Fibroblast of skin of left quadriceps (primary cell): ENCODE results near the gene TUBGCP5.
"Not testable (repeated sequence)": the region's sequence is repeated elsewhere in the genome, so short reads cannot be mapped to it uniquely, and the experiment has no call there.

Experiments used
- DNase-seq, 2 experiments: peaks; one replicate each; pipeline ENCODE4 v3.0.0-alpha.2; 2013; ENCODE audit warnings: low read depth in 2 of 2

The TUBGCP5 gene

DNA sequence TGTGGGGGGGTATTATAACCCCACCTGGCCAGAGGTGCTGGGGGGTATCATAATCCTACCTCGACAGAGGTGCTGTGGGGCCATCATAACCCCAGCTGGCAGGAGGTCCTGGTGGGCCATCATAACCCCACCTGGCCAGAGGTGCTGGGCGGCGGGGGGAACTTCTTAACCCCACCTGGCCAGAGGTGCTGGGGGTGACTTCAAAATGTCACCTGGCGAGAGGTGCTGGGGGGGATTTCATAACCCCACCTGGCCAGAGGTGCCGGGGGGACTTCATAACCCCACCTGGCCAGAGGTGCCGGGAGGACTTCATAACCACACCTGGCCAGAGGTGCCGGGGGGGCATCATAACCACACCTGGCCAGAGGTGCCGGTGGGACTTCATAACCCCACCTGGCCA, 2.4 kb upstream of the TUBGCP5 start:
- DNase-seq, result not testable (repeated sequence)

DNA sequence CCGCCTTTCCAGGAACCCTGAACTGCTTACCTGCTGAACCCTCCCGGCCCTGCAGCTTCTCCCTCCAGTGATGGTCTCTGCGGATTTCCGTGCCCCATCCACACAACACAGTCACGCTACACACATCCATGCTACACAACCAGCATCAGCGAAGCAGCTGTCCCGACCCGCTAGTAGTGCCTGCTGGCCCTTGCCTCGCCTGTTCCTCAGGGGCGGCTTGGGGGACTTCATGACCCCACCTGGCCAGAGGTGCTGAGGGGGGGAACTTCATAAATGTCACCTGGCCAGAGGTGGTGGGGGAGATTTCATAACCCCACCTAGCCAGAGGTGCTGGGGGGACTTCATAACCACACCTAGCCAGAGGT, 530 bp upstream of the TUBGCP5 start:
- DNase-seq, result no peak

DNA sequence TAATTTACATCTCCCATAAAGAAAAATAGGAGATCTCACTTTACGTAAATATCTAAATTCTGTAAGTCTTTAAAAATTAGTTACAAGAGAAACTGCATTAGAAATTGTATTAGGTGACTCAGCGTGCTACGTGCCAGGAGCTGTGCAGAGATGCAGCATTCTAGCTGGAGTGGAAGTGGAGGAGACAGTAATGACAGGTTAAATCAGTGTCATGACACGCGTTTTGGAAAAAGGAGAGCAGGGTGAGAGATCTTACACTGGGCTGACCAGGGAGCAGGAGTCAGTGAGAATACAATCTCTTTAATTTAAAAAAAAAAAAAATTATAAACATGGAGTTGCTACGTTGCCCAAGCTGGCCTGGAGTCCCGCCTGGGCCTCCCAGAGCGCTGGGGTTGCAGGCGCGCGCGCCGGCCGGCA, 635 bp downstream of the TUBGCP5 start:
- DNase-seq, result no peak

DNA sequence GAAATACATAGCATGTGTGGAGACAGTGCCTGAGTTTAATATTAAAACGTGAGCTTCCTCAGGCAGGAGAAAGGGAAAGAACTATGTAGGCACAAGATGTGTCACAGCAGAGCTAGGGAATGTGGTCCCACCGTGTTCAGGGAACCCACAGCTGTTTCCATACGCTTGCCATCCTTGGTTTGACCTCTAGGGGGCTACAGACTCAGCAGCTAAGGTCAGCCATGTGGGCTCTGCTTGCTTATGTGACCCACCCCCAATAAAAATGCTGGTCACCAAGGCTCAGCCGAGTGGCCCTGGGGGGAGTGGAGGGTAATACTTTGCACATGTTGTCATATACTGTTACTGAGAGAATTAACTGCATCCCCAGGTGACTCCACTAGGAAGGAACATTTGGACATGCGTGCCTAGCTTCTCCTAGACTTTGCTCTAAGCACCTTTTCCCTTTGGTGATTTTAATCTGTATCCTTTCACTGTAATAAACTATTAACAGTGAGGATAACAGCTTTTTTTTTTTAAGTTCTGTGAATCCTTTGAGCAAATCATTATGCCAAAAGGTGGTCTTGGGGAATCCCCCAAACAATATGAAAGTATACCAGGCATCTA, 3.3 kb downstream of the TUBGCP5 start:
- DNase-seq, result no peak

DNA sequence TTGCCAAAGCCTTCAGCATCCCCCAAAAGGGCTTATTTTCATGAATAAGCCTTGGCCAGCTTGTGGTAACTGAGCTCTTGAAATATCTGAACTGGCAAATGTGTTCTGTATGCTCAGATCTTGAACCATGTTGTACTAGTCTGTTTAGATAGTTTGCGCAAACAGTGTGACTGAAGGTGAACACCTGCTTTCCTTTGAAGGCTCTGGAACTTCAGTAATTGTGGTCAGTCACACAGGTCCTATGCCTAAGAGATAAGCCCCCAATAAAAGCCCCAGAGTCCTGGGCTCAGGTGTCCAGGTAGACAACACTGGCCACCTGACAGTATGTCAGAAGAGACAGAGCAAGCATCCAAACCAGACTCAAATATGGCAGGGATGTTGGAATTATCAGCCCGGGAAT, 5.4 kb downstream of the TUBGCP5 start:
- DNase-seq, result no peak

DNA sequence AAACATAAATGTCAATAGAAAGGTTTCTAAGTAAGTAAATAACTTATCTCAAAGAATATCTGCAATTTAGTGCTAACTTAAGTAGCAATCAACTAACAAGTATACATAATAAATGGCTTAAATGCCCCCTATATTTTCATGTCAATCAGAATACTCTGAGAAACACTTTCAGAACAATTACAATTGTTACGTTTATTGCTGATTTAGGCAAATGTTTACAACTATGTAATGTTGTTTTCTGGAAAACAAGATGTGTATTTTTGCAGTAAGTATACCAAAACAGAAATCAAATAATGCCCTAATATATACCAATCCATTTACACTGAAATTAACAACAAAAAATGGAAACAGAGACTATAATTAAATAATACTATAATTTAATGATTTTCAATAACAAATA, 13.2 kb downstream of the TUBGCP5 start:
- DNase-seq, result no peak

DNA sequence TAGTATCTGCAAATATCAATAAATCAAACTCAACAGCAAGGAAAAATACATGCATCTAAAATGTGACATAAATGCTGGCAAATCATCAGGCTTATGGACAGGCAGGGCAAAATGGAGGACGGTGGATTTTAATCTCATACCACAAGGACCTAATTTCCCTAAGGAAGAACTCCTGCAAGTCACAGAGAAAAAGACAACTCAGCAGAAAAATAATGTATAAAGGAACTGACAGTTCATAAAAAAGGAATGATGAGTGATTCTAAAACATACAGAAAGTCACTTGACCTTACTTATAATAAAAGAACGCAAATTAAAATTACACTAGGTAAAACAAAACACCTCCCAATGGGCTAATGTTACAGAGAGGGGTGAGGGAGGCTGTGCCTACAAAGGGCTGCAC, 17.2 kb downstream of the TUBGCP5 start:
- DNase-seq, result no peak

DNA sequence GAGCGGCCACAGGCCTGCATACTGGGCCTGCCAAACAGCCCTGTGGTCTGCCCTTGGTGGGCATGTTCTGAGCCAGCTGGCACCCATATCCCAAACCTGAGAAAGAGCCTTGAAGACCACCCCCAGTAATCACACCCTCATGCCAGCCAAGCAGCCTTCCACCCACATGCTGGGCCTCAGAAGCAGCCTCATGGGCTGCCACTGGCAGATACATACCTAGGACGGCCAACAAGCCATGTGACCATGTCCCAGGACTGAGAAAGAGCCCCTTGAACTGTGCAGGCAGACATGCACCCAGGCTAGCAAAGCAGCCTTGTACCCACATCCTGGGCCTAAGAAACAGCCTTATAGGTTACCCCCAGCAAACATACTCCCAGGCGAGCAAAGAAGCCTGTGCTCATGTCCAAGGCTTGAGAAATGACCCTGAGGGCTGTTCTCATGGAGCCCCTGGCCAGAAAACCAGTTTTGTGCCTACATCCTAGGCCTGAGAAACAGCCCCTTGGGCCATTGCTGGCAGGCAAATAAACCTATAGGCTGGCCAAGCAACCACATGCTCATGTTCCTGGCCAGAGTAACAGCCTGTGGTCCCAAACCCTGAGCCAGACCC, 24.9 kb downstream of the TUBGCP5 start:
- no peak for DNase-seq

DNA sequence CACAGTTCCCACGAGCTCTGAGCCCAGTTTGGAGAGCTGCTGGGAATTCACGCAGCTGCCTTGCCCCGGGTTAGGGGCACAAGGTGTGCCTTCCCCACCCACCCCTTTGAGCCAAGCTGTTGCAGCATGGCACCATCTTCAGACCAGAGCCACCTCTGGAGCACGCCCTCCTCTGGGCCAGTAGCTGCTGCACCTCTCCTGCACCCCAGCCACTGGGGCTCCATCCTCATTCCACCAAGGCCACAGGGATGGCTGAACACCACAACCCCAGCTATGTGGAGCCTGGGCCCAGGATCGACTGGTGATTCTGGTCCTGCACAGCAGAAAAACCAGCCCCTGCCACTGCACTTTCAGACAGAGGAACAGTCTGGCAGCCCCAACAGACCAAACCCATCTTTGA, 25.7 kb downstream of the TUBGCP5 start:
- DNase-seq, result no peak

DNA sequence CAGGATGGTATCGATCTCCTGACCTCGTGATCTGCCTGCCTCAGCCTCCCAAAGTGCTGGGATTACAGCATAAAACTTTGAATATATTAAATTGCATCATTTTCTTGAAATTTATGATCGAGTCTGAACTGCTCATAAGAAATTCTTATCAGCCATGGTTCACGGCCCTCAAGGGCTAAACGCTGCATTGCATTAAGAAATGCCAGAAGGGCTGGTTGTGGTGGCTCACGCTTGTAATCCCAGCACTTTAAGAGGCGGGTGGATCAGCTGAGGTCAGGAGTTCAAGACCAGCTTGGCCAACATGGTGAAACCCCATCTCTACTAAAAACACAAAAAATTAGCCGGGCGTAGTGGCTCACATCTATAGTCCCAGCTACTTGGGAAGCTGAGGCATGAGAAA, 26.8 kb downstream of the TUBGCP5 start:
- DNase-seq, result not testable (repeated sequence)

DNA sequence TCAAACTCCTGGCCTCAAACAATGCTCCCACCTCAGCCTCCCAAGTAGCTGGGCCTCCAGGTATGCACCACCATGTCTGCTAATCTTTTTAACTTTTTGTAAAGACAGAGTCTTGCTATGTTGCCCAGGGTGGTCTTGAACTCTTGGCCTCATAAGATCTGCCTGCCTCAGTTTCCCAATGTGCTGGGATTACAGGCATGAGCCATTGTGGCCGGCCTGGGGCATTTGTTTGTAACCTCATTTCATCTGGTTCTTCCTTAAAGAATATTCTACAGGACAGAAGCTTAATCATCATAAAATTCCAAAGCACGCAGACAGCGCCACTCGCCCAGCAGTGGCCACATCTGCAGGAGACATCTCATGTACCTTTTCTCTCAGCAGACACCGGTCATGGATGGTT, 35.6 kb downstream of the TUBGCP5 start:
- DNase-seq, result no peak

DNA sequence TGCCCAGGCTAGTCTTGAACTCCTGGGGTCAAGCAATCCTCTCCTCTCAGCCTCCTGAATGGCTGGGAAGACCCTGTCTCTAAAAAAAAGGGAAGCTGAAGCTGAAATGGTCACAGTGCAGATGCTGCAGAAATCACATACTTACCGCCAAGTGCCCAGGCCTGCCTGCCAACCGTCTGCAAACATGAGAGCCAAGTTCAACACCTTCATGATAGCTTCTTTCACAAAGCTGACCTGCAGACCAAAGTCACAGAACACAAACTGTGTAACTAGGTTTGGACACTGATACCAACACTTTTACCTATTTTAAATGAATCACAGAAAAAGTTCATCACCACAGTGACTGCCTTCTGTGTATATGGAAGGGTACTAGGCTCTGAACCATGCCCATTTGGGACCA, 36.4 kb downstream of the TUBGCP5 start:
- DNase-seq, result no peak

DNA sequence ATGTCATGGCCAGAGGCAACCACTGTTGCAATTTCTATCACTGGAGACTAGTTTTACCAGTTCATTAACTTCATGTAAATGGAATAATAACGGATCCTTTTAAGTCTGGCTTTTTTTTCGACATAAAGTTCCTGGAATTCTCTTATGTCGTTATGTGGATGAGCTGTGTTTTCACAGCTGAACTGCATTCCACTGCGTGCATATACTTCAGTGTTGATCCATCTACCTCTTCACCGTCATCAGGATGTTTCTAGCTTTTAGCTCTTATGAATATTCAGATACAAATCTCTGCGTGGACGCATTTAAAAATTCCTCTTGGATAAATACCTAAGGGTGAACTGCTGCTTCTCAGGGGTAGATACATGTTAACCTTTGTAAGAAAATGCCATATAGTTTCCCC, 43.6 kb downstream of the TUBGCP5 start:
- DNase-seq, result no peak

DNA sequence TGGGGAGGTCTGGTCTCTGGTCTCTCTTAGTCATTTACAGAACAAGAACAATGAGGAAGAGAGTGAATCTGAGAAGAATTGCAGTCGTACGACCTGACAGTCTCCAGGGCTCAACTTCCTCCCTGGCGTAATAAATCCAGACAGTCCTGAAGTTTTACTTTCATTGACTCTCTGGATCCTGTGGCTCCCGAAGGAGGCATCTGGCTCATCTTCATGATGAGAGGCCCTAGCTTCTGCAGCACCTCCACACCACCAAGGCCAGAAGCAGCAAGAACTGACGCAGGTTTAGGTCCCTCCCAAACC, 47.4 kb downstream of the TUBGCP5 start:
- no peak for DNase-seq

DNA sequence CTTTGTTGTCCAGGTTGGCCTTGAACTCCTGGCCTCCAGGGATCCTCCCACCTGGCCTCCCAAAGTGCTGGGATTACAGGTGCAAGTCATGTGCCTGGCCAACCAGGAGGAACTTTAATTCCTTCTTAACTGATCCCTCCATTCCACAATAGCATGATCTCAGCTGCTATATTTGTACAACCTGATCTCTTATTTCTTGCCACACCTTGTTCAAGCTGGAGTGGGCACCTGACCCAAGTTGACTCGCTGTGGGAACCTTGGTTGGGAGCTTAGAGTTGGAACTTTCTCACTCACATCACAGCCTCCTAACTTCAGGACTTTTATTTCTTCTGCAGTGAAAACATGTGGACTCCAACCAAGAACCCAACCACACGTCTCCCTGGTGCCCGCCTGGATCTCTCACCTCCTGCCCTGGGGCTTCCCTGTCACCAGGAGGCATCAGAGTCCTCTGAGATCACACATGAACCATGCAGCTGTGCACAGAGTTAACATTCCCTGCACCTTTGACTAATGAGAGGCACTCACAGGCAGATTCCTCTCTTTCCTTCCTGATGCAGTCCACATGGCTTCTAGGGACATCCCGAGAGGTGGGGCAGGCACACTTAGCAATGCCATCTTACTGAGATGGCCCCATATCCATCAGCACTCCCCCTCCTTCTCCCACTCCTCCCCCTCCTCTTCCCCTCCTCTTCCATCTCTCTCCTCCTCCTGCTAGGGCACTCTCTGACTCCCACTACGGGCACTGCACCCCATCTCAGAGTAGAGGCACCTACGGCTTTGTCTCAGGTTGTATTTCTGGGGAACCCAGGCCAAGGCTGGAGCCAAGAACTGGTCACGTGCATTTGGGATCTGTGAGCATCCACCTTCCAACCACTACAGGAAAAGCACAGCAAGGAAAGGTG, 49.5 kb downstream of the TUBGCP5 start:
- DNase-seq, result no peak

DNA sequence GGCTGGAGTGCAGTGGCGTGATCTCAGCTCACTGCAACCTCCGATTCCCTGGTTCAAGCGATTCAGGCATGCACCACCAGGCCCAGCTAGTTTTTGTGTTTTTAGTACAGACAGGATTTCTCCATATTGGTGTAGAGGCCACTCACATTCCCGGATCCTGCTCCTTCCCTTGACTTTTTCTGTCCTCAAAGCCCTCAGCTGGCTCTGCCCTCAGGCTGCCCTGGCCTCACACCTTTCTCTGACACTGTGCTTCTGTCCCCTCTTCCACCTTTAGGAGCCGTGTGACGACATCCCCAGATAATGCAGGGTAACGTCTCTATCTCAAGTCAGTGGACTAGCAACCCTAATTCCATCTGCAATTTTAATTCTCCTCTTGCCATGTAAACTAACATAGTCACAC, 50.6 kb downstream of the TUBGCP5 start:
- no peak for DNase-seq

DNA sequence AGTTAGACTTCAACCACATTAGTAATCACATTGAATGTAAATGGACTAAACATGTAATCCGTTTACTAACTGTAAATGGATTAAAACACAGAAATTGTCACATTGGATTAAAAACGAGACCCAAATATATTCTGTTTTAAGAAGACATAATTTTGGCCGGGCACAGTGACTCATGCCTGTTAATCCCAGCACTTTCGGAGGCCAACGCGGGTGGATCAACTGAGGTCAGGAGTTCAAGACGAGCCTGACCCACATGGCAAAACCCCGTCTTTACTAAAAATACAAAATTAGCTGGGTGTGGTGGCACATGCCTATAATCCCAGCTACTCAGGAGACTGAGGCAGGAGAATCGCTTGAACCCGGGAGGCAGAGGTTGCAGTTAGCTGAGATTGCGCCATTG, 57.4 kb downstream of the TUBGCP5 start:
- not testable (repeated sequence) for DNase-seq

DNA sequence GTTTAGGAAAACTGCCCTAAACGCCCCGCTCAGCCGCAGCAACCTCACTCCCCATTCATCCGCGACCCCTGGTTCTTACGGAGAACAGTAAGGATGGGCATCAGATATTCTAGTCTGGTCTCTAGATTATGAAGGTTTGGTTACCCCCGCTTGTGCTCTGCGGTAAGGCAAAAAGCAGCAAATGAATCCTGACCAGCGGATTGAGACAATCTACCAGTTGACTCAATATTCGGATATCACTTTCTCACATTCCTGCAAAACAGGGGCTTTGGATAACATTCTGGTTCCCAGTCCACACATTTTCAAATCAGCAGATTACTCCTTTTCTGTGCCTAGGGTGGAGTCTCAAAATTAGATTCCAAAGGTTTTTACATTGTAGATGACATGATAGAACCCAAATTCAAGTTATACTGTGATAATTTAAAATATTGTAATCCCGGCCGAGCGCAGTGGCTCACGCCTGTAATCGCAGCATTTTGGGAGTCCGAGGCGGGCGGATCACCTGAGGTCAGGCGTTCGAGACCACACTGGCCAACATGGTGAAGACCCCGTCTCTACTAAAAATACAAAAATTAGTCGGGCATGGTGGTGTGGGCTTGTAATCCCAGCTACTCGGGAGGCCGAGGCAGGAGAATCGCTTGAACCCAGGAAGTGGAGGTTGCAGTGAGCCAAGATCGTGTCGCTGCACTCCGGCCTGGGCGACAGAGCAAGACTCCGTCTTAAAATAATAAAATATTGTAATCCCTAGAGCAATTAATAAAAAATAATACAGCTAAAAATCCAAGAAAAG, 58.1 kb downstream of the TUBGCP5 start:
- no peak for DNase-seq

DNA sequence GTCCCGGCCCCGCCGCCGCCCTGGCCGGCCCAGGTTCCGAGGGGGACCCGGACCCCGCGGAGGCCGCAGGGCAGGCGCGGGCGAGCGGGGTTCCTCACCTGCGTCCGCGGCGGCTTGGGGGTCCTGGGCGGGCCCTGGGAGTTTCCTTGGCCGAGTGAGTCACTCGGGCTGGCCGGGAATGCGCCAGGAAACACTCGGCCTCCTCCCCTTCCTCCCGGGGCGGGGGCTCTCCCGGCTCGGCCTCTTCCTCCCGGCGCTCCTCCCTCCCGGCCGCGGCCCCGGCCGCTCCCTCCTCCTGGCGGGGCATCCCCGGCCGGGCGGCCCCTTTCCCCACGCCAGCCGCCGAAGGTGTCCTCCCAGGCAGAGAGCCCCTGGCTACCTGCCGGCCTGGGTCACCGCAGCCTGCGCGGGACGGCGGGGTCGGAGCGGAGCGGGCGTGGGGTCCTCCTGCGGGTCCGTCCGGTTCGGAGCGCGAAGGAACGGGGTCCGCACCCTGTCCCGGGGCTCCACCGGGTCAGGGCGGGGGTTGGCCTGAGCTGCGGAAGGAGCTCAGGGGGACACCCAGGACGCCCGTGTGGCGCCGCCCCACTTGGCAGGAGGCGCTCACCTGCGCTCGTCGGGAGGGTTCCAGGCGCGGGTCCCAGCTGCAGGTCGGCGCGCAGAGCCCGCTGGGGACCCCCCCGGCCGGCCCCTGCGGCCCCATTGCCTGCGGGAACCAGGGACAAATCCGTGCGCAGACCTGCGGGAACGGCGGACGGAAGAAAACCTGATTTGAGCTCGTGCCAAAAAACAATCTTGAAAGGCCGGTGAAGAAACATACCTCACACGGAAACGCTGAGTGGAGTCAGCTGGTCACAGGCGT, 58.9 kb downstream of the TUBGCP5 start, which contains the start of gene CYFIP1:
Gene CYFIP1 (minus strand): TSS at position 180 of the 862 bp plus-strand sequence. CDS start 33,083 bp downstream, outside the sequence.
- peak; percentile 72 to 73 for DNase-seq

DNA sequence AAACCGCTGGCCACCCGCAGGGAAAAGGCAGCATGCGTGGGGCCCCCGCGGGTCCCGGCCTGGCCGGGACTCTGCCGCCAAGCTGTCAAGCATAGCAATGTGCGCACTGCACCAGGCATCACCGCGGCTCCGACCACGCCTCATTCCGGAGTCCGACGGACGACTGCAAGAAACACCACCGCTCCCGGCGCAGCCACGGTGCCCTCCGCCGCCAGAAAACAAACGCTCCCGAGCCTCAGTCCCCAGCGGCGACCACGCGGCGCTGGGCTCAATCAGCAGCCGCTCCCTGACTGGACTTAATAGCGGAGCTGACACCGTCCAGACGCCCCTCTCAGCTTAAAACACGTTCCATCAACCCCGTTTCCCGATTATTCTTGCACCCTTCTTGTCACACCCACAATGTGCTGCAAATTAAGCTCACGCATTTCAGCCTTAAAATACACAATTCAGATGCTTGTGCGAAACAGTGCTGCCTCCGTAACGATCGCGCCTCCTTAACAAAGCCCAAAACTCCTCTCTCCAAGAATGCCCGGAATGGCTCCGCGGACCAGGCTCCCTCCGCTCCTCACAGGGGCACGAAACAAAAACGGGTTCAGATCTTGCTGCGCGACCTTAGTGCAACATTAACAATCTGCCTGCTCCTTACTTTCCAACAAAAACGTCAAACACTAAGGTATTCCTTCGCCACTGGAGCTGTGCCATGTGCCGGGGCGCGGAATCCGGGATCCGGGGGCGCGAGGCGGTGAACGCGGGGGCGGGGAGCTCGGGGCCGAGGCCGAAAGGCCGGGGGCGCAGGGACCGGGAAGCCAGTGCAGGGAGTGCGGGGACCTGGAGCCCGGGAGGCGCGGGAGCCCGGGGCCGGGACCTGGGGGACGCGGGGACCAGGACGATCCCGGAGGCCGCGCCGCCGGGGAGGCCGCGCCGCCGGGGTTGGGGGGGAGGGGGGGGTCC, 59.9 kb downstream of the TUBGCP5 start:
- DNase-seq, result no peak
